DOHH2 (cell line): ENCODE results near the gene AP3B1.

ENCODE experiments used
- CTCF ChIP-seq: fragments of 200-600 bp; sonication (generic); IDR thresholded peaks from one replicate; pipeline ENCODE4 v1.5.1; 2014; ENCODE audit warnings: antibody characterized with exemption, mild to moderate bottlenecking, low read depth, low read length; ENCODE audit not compliant: poor library complexity, severe bottlenecking
- EZH2phosphoT487 ChIP-seq: fragments of 200-600 bp; sonication (generic); IDR thresholded peaks from 2 replicates; pipeline ENCODE4 v1.6.1; 2017; ENCODE audit warnings: borderline replicate concordance, mild to moderate bottlenecking, antibody characterized with exemption, low read length, moderate library complexity, mixed read lengths

- TF ChIP-seq CTCF: no peak
- no peak for TF ChIP-seq EZH2phosphoT487
These were observed 33.7 kb downstream of the AP3B1 start for GRCh38 chr5:78260771-78261170.
